GM12892 (cell line): Measurements from ENCODE around the gene RHOJ.

Experiments used
- POLR2A ChIP-seq: IDR thresholded peaks from 2 replicates; pipeline ENCODE4 v1.6.1; 2011; ENCODE audit warnings: low read depth, low read length, control low read depth
- TAF1 ChIP-seq: IDR thresholded peaks from 2 replicates; pipeline ENCODE4 v1.6.1; 2011; ENCODE audit warnings: low read depth, mild to moderate bottlenecking, control low read depth, low read length, borderline replicate concordance

DNA sequence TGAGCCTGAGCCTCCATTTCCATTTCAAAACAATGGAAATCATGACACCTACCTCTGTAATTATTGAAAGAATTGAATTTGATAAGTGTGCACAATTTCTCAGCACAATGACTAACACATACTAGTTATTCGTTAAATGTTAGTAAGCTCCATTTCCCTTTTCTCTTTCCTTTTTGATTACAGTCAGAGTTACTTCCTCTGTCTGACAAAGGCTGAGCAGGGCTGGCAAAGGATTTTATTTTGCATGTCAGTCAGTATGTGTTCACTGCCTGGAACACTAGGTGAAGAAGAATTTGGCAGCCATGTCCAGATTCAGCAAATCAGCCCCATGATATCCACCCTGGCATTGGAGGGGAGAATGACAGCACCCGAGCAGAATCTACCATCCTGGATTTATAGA, 12.2 kb upstream of the RHOJ start:
- no peak for TF ChIP-seq TAF1
- no peak for TF ChIP-seq POLR2A
